SH-SY5Y (cell line): Measurements from ENCODE around the gene LSM3.

Experiments used
- GATA2 ChIP-seq: IDR thresholded peaks from 2 replicates; pipeline ENCODE4 v1.6.1; 2011; ENCODE audit warnings: mild to moderate bottlenecking, low read depth, low read length
- GATA3 ChIP-seq: IDR thresholded peaks from 2 replicates; pipeline ENCODE4 v1.6.1; 2011; ENCODE audit warnings: low read depth, mild to moderate bottlenecking, low read length, moderate library complexity

- no peak for TF ChIP-seq GATA2
- no peak for TF ChIP-seq GATA3
Observed at GRCh38 chr3:14135581-14135980, 43.0 kb upstream of the LSM3 start.
